IPS-15b (cell line): ENCODE data around the gene GMCL1.
A peak's percentile ranks its signal among the peaks of the same experiment; 100 is the strongest.

Source experiments
- H3K27me3 ChIP-seq: one replicate; pipeline ENCODE4 v1.6.1; 2013; ENCODE audit warnings: low read length; ENCODE audit not compliant: control insufficient read depth, insufficient read depth
- H3K36me3 ChIP-seq: one replicate; pipeline ENCODE4 v1.6.1; 2013; ENCODE audit warnings: low read length; ENCODE audit not compliant: control insufficient read depth, insufficient read depth
- H3K4me1 ChIP-seq: one replicate; pipeline ENCODE4 v1.6.1; 2013; ENCODE audit warnings: mild to moderate bottlenecking, low read length; ENCODE audit not compliant: control insufficient read depth, insufficient read depth
- H3K4me3 ChIP-seq: one replicate; pipeline ENCODE4 v1.5.1; 2013; ENCODE audit warnings: low read depth, low read length
- H3K9ac ChIP-seq: one replicate; pipeline ENCODE4 v1.6.1; 2013; ENCODE audit warnings: low read depth, mild to moderate bottlenecking, low read length
- H3K9me3 ChIP-seq: one replicate; pipeline ENCODE4 v1.6.1; 2013; ENCODE audit warnings: mild to moderate bottlenecking, low read length; ENCODE audit not compliant: control insufficient read depth, insufficient read depth

The GMCL1 gene

DNA sequence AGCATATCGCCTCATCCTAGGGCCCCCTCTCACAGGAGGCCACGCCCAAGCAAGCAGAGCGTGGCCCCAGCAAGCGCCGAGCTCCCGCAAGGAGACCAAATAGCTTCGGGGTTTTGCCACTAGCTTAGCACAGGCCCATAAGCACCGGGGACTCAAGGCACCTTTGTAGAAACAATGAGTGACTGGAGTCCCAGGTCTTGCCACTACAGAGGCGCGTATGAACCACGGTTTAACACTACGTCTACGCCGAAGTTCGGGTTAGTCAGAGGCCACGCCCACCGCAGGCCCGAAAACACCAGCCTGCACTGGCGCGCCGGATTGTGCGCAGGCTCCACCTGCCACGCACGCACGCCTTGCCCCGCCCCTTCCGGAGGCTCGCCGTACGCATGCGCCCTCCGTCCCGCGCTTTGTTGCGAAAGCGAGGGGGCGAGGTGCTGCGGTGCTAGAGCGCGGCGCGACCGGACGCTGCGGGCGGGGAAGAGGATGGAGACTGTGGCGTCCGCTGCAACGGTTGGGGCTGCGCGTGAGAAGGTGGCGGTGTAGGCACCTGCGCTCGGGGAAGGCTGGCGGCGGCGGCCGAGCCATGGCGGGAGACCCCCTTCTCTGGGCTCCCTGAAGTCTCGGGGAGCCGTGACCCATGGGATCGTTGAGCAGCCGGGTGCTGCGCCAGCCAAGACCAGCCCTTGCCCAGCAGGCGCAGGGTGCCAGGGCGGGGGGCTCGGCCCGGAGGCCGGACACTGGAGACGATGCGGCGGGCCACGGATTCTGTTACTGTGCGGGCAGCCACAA lies at the start of gene GMCL1:
GMCL1 (plus strand) TSS at position 405 of the 789 bp plus-strand sequence; CDS start at position 638, 233 bp downstream.
- Histone ChIP-seq H3K4me3 (peak within 1 kb of the TSS; percentile 69), H3K9ac (peak within 1 kb of the TSS; percentile 87), H3K27me3 (no peaks in the 10 kb centered on the region), H3K9me3 (no peaks in the 10 kb centered on the region), H3K4me1 (no peaks in the 10 kb centered on the region), H3K36me3 (no peaks in the 10 kb centered on the region)

GRCh38 chr2:69780921-69781320 lies 48.5 kb upstream of the GMCL1 start:
- peaks cover 25% of the 10 kb centered on the region for H3K4me1 ChIP-seq
- H3K4me3 ChIP-seq: no peak overlapping the region
- no peaks in the 10 kb centered on the region for H3K36me3 ChIP-seq
- H3K9me3 ChIP-seq: no peaks in the 10 kb centered on the region
- H3K9ac ChIP-seq: no peak overlapping the region
- H3K27me3 ChIP-seq: no peaks in the 10 kb centered on the region

- Histone ChIP-seq H3K9me3 (no peaks in the 10 kb centered on the region), H3K4me1 (peaks cover 25% of the 10 kb centered on the region), H3K36me3 (no peaks in the 10 kb centered on the region), H3K9ac (no peak overlapping the region), H3K27me3 (no peaks in the 10 kb centered on the region), H3K4me3 (no peak overlapping the region)
These were observed 47.9 kb upstream of the GMCL1 start for GRCh38 chr2:69781321-69782248.

DNA sequence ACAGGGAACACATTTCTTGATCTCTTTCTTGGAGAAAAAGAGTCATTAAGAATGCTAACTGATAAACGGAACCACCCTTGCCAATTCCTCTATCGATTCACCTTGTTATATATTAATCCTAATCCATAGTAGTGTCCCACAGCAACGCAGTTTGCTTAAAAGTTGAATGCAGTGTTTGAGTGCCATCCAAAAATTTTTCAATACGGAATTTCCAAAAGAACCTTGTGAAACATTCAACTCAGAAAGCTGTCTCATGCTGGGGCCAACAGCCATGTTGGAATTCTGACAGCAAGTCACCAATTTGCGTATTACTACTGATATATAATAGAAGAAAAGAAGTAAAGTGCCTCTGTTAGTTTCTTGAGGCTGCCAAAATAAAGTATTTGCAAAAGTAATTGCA lies 45.2 kb upstream of the GMCL1 start:
- H3K4me1 ChIP-seq: peaks cover 15% of the 10 kb centered on the region
- H3K9ac ChIP-seq: no peak overlapping the region
- H3K36me3 ChIP-seq: no peaks in the 10 kb centered on the region
- H3K9me3 ChIP-seq: no peaks in the 10 kb centered on the region
- H3K27me3 ChIP-seq: no peaks in the 10 kb centered on the region
- H3K4me3 ChIP-seq: no peak overlapping the region

DNA sequence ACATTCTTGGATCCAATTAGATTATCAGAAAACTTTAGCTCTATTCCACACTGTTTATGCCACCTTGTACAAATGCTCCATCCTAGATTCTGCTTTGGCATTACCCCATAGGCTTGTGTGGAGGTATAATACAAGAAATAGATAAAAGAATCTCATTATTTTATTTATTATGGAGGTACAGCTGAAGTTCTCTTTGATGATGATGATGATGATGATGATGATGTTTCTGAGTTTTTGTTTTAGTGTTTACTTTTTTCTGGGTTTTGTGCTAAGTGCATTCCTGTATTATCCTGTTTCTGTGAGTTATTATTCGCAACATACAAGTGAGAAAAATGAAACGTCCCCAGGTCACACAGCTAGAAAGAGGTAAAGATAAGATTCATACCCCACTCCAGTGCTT lies 44.1 kb upstream of the GMCL1 start:
- Histone ChIP-seq H3K36me3 (no peaks in the 10 kb centered on the region), H3K4me3 (no peak overlapping the region), H3K9ac (no peak overlapping the region), H3K9me3 (no peaks in the 10 kb centered on the region), H3K27me3 (no peaks in the 10 kb centered on the region), H3K4me1 (peaks cover 24% of the 10 kb centered on the region)

GRCh38 chr2:69786052-69786560 lies 43.4 kb upstream of the GMCL1 start:
- Histone ChIP-seq H3K4me3 (no peak overlapping the region), H3K9ac (no peak overlapping the region), H3K4me1 (peaks cover 26% of the 10 kb centered on the region), H3K9me3 (no peaks in the 10 kb centered on the region), H3K36me3 (no peaks in the 10 kb centered on the region), H3K27me3 (no peaks in the 10 kb centered on the region)

DNA sequence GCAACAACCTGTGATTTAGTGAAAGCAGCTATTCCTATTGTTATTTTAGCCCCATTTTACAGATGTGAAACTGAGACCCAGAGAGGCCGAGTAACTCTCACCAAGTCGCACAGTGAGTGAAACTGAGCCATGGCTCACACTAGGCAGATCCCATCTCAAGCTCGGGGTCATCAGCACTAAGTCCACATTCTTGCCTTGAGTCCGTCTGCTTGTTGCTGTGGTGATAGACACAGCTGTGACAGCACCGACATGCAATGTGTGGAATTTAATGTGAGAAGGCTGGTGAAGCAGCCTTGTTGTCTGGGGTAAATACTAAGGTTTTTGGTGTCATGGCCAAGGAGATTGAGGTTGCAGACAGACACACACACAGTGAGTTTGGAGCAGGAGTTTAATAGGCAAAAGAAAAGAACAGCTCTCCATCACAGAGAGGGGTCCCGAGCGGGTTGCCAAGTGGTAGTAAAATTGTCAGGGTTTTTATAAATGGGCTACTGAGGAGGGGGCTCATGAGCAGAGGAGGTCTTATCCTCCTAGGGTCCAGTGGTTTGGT lies 40.2 kb upstream of the GMCL1 start:
- no peak overlapping the region for H3K9ac ChIP-seq
- no peaks in the 10 kb centered on the region for H3K36me3 ChIP-seq
- no peak overlapping the region for H3K4me3 ChIP-seq
- H3K27me3 ChIP-seq: no peaks in the 10 kb centered on the region
- peaks cover 15% of the 10 kb centered on the region for H3K4me1 ChIP-seq
- H3K9me3 ChIP-seq: no peaks in the 10 kb centered on the region

DNA sequence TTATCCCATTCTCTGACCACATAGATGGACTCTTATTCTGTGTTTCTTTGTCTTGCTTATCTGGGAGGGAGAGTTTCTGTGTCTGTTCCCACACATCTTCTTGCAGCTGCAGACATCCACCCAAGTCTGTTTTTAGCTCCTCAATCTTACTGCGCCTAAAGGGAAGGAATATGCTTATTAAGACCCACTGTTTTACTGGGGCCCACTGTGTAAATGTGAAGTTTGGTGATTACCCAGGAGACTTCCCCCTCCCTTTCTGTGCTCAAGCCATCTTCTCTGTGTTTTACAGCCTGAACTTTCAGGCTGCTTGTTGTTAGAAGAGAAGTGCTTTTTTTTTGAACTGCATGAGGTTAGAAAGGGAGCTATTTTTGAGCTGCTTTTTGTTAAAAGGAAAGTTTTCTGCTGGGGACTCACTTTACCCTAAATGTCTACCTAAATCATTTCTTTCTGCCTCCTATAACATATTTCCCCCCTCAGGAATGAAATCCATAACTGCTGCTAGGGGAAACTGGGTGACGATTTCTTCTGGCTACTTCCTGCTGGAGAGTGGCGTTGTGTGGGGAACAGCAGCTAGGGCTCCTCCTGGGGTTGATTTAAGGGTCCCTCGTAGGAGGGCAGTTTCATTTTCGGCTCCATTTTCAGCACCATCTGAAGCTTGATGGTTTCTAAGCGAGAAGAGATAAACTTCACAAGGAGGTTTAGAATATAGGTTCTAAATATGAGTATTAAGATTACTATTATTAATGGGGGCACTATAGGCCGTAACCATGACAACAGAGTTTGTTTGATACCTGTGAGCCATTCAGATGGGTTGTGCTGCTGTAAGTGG lies 39.5 kb upstream of the GMCL1 start:
- H3K9ac ChIP-seq: no peak overlapping the region
- no peaks in the 10 kb centered on the region for H3K9me3 ChIP-seq
- no peak overlapping the region for H3K4me3 ChIP-seq
- H3K27me3 ChIP-seq: no peaks in the 10 kb centered on the region
- peaks cover 15% of the 10 kb centered on the region for H3K4me1 ChIP-seq
- H3K36me3 ChIP-seq: no peaks in the 10 kb centered on the region

GRCh38 chr2:69790601-69790959 lies 38.9 kb upstream of the GMCL1 start:
- Histone ChIP-seq H3K27me3 (no peaks in the 10 kb centered on the region), H3K36me3 (no peaks in the 10 kb centered on the region), H3K9ac (no peak overlapping the region), H3K4me1 (peaks cover 15% of the 10 kb centered on the region), H3K4me3 (no peak overlapping the region), H3K9me3 (no peaks in the 10 kb centered on the region)

DNA sequence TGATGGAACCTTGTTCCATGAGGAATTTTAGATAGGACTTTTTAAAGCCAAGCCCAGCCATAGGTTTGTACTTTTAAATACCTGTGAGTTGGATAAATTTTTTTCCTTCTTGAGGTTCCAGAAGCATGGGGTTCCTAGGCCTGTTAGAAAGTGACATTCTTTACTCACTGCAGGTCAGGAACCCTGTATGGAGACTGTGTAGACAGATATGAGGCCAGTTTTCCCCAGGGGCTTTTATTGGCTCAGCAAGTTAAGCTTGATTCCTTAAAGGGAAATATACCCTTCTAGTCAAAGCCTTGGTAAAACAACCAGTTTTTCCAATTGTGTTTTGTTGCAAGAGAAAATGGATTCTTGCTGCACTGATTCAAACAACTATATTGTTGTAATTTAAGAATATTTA lies 38.4 kb upstream of the GMCL1 start:
- Histone ChIP-seq H3K27me3 (no peaks in the 10 kb centered on the region), H3K9me3 (no peaks in the 10 kb centered on the region), H3K4me3 (no peak overlapping the region), H3K36me3 (no peaks in the 10 kb centered on the region), H3K4me1 (peaks cover 15% of the 10 kb centered on the region), H3K9ac (no peak overlapping the region)

GRCh38 chr2:69796174-69796573 lies 33.3 kb upstream of the GMCL1 start:
- no peak overlapping the region for H3K9ac ChIP-seq
- H3K9me3 ChIP-seq: no peaks in the 10 kb centered on the region
- H3K36me3 ChIP-seq: peaks cover 2% of the 10 kb centered on the region
- peaks cover 13% of the 10 kb centered on the region for H3K4me1 ChIP-seq
- H3K4me3 ChIP-seq: no peak overlapping the region
- no peaks in the 10 kb centered on the region for H3K27me3 ChIP-seq
